ENCODE data around the gene TMCC3. TPM values are rescaled to one million over a fixed set of nuclear protein-coding genes. Genes with fewer than 3 reads are reported as not detected.

TMCC3 gene
- total and polyA plus RNA-seq, 2 experiments from 2014 or later = 0.60 to 0.79 TPM

- no peak overlapping the region for H3K4me3 ChIP-seq
- no peak for TF ChIP-seq CTCF (IDR thresholded peaks at IDR 0.05; ENCODE audit: low read depth, low read length)
- H3K36me3 ChIP-seq = no peaks in the 10 kb centered on the region
- no peak overlapping the region for H3K27ac ChIP-seq
- H3K4me1 ChIP-seq (ENCODE audit: low read depth) = no peaks in the 10 kb centered on the region
- DNase-seq (ENCODE audit: low read depth in 1 of 2, low spot score in 1 of 2) = no peak
- H3K9me3 ChIP-seq (ENCODE audit: low read depth) = no peaks in the 10 kb centered on the region
- peaks cover 21% of the 10 kb centered on the region for H3K27me3 ChIP-seq
These were observed 88.4 kb downstream of the TMCC3 start for GRCh38 chr12:94561943-94562411.

GRCh38 chr12:94560431-94561221 is 89.7 kb downstream of the TMCC3 start:
- Histone ChIP-seq H3K27ac (no peak overlapping the region), H3K4me3 (no peak overlapping the region), H3K36me3 (no peaks in the 10 kb centered on the region), H3K4me1 (ENCODE audit: low read depth) (no peaks in the 10 kb centered on the region), H3K27me3 (peaks cover 21% of the 10 kb centered on the region), H3K9me3 (ENCODE audit: low read depth) (no peaks in the 10 kb centered on the region)
- DNase-seq (ENCODE audit: low read depth in 1 of 2, low spot score in 1 of 2) = peak in 1 of 2 donors; percentile 31
- TF ChIP-seq CTCF (IDR thresholded peaks at IDR 0.05; ENCODE audit: low read depth, low read length) = no peak

GRCh38 chr12:94558612-94559011 is 91.7 kb downstream of the TMCC3 start:
- Histone ChIP-seq H3K36me3 (no peaks in the 10 kb centered on the region), H3K27ac (no peak overlapping the region), H3K4me3 (no peak overlapping the region), H3K4me1 (ENCODE audit: low read depth) (no peaks in the 10 kb centered on the region), H3K27me3 (peaks cover 21% of the 10 kb centered on the region), H3K9me3 (ENCODE audit: low read depth) (no peaks in the 10 kb centered on the region)
- DNase-seq (ENCODE audit: low read depth in 1 of 2, low spot score in 1 of 2) = no peak
- TF ChIP-seq CTCF (IDR thresholded peaks at IDR 0.05; ENCODE audit: low read depth, low read length) = no peak

GRCh38 chr12:94557746-94558295 is 92.5 kb downstream of the TMCC3 start:
- peaks cover 21% of the 10 kb centered on the region for H3K27me3 ChIP-seq
- no peaks in the 10 kb centered on the region for H3K4me1 ChIP-seq (ENCODE audit: low read depth)
- H3K27ac ChIP-seq = no peak overlapping the region
- H3K4me3 ChIP-seq = no peak overlapping the region
- no peak for DNase-seq (ENCODE audit: low read depth in 1 of 2, low spot score in 1 of 2)
- no peaks in the 10 kb centered on the region for H3K9me3 ChIP-seq (ENCODE audit: low read depth)
- H3K36me3 ChIP-seq = no peaks in the 10 kb centered on the region
- TF ChIP-seq CTCF (IDR thresholded peaks at IDR 0.05; ENCODE audit: low read depth, low read length) = no peak

- H3K4me3 ChIP-seq = no peak overlapping the region
- no peak for DNase-seq (ENCODE audit: low read depth in 1 of 2, low spot score in 1 of 2)
- no peaks in the 10 kb centered on the region for H3K4me1 ChIP-seq (ENCODE audit: low read depth)
- H3K27ac ChIP-seq = no peak overlapping the region
- no peak for TF ChIP-seq CTCF (IDR thresholded peaks at IDR 0.05; ENCODE audit: low read depth, low read length)
- peaks cover 14% of the 10 kb centered on the region for H3K27me3 ChIP-seq
- H3K9me3 ChIP-seq (ENCODE audit: low read depth) = no peaks in the 10 kb centered on the region
- no peaks in the 10 kb centered on the region for H3K36me3 ChIP-seq
These were observed 94.7 kb downstream of the TMCC3 start for GRCh38 chr12:94555687-94556086.

All from cardiac muscle cell (in vitro differentiated cells and primary cell).